Smooth muscle cell (in vitro differentiated cells): ENCODE data around the gene GLCCI1. TPM values are rescaled to one million over a fixed set of nuclear protein-coding genes. Genes with fewer than 3 reads are reported as not detected.

ENCODE experiments used
- DNase-seq: peaks from one replicate; lab custom pipeline; 2025; ENCODE audit not compliant: unreplicated experiment; lab: John Stamatoyannopoulos, UW
- H2AFZ ChIP-seq: fragments of 200-600 bp; sonication (generic); 2 replicates; pipeline ENCODE4 v1.6.0; 2016; ENCODE audit warnings: antibody characterized with exemption, low read depth, mild to moderate bottlenecking
- H3F3A ChIP-seq: fragments of 200-600 bp; sonication (generic); 2 replicates; pipeline ENCODE4 v1.6.0; 2017; ENCODE audit warnings: antibody characterized with exemption, low read depth
- H3K27ac ChIP-seq: fragments of 200-600 bp; sonication (generic); 2 replicates; pipeline ENCODE4 v1.5.1; 2016; ENCODE audit warnings: low read depth, mild to moderate bottlenecking
- H3K27me3 ChIP-seq: fragments of 200-600 bp; sonication (generic); 2 replicates; pipeline ENCODE4 v1.6.1; 2016; ENCODE audit warnings: low read depth, mild to moderate bottlenecking
- H3K36me3 ChIP-seq: fragments of 200-600 bp; sonication (generic); 2 replicates; pipeline ENCODE4 v1.5.1; 2016; ENCODE audit warnings: low read depth
- H3K4me1 ChIP-seq: fragments of 200-600 bp; sonication (generic); 2 replicates; pipeline ENCODE4 v1.5.1; 2016; ENCODE audit warnings: low read depth
- H3K4me2 ChIP-seq: fragments of 200-600 bp; sonication (generic); 2 replicates; pipeline ENCODE4 v1.6.0; 2016; ENCODE audit warnings: mild to moderate bottlenecking
- H3K4me3 ChIP-seq: fragments of 200-600 bp; sonication (generic); 2 replicates; pipeline ENCODE4 v1.5.1; 2016; ENCODE audit warnings: mild to moderate bottlenecking
- H3K79me2 ChIP-seq: fragments of 200-600 bp; sonication (generic); 2 replicates; pipeline ENCODE4 v1.6.0; 2016; ENCODE audit warnings: low read depth, mild to moderate bottlenecking
- H3K9ac ChIP-seq: fragments of 200-600 bp; sonication (generic); 2 replicates; pipeline ENCODE4 v1.6.0; 2016; ENCODE audit warnings: low read depth
- H3K9me3 ChIP-seq: fragments of 200-600 bp; sonication (generic); replicated peaks from 2 replicates; pipeline ENCODE4 v1.5.1; 2016; ENCODE audit warnings: low read depth
- H4K20me1 ChIP-seq: fragments of 200-600 bp; sonication (generic); 2 replicates; pipeline ENCODE4 v1.6.0; 2016; ENCODE audit warnings: low read depth
- CTCF ChIP-seq: fragments of 200-600 bp; sonication (generic); IDR thresholded peaks from 2 replicates; pipeline ENCODE4 v1.5.1; 2017; ENCODE audit warnings: borderline replicate concordance, mild to moderate bottlenecking, antibody characterized with exemption; ENCODE audit not compliant: insufficient read depth, poor library complexity, severe bottlenecking
- WGBS: methylation state at CpG from one replicate; pipeline ENCODE4 v1.1.7; 2016; ENCODE audit warnings: low lambda C conversion rate; 5-methylcytosine and 5-hydroxymethylcytosine counted together
- polyA plus RNA-seq: library from polyadenylated mRNA; unstranded; fragments of >200 nt; fragmentation: Nextera tagmentation; extraction: Ambion mirVana; gene quantifications from 2 replicates; pipeline ENCODE4 v1.2.1, GENCODE V29; 2016
- total RNA-seq: library from RNA; depleted of rRNA; stranded (reverse); fragments of >200 nt; gene quantifications from 2 replicates; pipeline ENCODE4 v1.2.3, GENCODE V29; 2014

Gene GLCCI1
- total and polyA plus RNA-seq, 2 experiments from 2014 or later = 39.0 to 69.9 TPM

- H3K4me2 ChIP-seq = no peak overlapping the region
- H3K36me3 ChIP-seq = no peaks in the 10 kb centered on the region
- TF ChIP-seq CTCF = no peak
- no peak for DNase-seq
- no peaks in the 10 kb centered on the region for H3K9me3 ChIP-seq
- no peaks in the 10 kb centered on the region for H3K79me2 ChIP-seq
- no peak overlapping the region for H2AFZ ChIP-seq
- no peaks in the 10 kb centered on the region for H3K27me3 ChIP-seq
- WGBS = 93% methylated on average over 3 of the region's 3 CpGs
- no peak overlapping the region for H3K9ac ChIP-seq
- H4K20me1 ChIP-seq = no peaks in the 10 kb centered on the region
- H3K27ac ChIP-seq = no peak overlapping the region
- H3F3A ChIP-seq = no peaks in the 10 kb centered on the region
- no peaks in the 10 kb centered on the region for H3K4me1 ChIP-seq
- H3K4me3 ChIP-seq = no peak overlapping the region
Observed at GRCh38 chr7:8115547-8116402, 147.2 kb downstream of the GLCCI1 start.

- Histone ChIP-seq H3K27me3 (no peaks in the 10 kb centered on the region), H3K27ac (no peak overlapping the region), H3K9me3 (no peaks in the 10 kb centered on the region), H3K4me1 (no peaks in the 10 kb centered on the region), H3F3A (no peaks in the 10 kb centered on the region), H2AFZ (no peak overlapping the region), H3K4me2 (no peak overlapping the region), H4K20me1 (no peaks in the 10 kb centered on the region), H3K9ac (no peak overlapping the region), H3K4me3 (no peak overlapping the region), H3K36me3 (no peaks in the 10 kb centered on the region), H3K79me2 (no peaks in the 10 kb centered on the region)
- no peak for TF ChIP-seq CTCF
- no peak for DNase-seq
- 78% methylated on average over 2 of the region's 2 CpGs for WGBS
Observed at GRCh38 chr7:8117195-8117594, 148.6 kb downstream of the GLCCI1 start.

- no peaks in the 10 kb centered on the region for H3K27me3 ChIP-seq
- H3K4me2 ChIP-seq = no peak overlapping the region
- H3K4me1 ChIP-seq = no peaks in the 10 kb centered on the region
- H4K20me1 ChIP-seq = no peaks in the 10 kb centered on the region
- no peak overlapping the region for H3K9ac ChIP-seq
- H3K27ac ChIP-seq = no peak overlapping the region
- H3K9me3 ChIP-seq = no peaks in the 10 kb centered on the region
- no peak overlapping the region for H3K4me3 ChIP-seq
- no peak overlapping the region for H2AFZ ChIP-seq
- WGBS = 91% methylated on average over 8 of the region's 8 CpGs
- H3K36me3 ChIP-seq = no peaks in the 10 kb centered on the region
- H3F3A ChIP-seq = no peaks in the 10 kb centered on the region
- no peak for DNase-seq
- no peaks in the 10 kb centered on the region for H3K79me2 ChIP-seq
- TF ChIP-seq CTCF = no peak
Observed at GRCh38 chr7:8119262-8119661, 150.7 kb downstream of the GLCCI1 start.
